T-helper 1 cell treated with Interleukin-12 subunit alpha and Interleukin-12 subunit beta and Interleukin-4 antibody, amounts not matched to agents 30 ng/mL and 1 ng/mL, for 36 hours (primary cell): ENCODE measurements around the gene MRTFB. TPM values are rescaled to one million over a fixed set of nuclear protein-coding genes. Genes with fewer than 3 reads are reported as not detected.

Experiments used
- intact Hi-C: fragments of 100-400 bp; cut with micrococcal nuclease; formaldehyde crosslinking; loops from one replicate; pipeline ENCODE4 v1.15.1; 2024
- total RNA-seq: library from RNA; stranded (reverse); gene quantifications from 2 replicates; pipeline ENCODE4 v1.2.3, GENCODE V29; 2022

MRTFB gene
- total RNA-seq, 1 donor from 2014 or later: 21.6 TPM

DNA sequence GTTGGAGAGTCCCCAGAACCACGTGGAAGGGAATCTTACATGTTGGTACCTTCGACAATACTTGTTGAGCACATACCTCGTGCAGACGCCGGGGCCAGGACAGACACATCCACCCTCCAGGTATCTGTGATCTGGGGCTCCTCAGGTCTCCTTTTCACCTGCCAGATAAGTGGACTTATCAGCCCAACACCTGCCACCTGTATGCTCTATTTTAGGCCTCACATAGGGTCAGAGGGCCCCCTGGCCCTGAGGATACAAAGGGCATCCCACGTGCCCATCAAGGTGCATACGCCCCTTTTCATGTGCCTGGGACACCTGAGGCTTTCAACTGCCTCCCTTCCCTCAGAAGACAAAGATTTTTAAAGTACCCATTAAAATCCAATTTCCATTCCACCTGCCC lies 212.7 kb downstream of the MRTFB start:
- intact Hi-C loops: no loop called here

DNA sequence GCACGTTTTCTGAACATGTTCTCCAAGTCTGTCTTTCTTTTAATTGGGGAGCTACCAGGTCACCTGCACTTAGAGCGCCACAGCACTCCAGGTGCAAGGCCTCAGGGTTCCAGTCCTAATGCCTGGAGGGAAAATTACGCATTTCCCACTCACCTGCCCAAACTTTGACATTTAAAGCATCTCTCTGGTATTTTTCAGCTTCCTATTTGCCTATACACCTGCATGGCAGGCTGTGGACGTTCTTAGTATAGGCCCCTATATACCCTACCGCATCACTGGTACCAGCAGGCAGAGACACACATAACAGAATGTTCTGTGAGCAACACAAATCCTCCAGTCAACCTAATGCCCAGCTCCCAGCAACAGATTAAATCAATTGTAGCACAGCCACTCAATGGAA lies 213.3 kb downstream of the MRTFB start:
- intact Hi-C loops: no loop called here

DNA sequence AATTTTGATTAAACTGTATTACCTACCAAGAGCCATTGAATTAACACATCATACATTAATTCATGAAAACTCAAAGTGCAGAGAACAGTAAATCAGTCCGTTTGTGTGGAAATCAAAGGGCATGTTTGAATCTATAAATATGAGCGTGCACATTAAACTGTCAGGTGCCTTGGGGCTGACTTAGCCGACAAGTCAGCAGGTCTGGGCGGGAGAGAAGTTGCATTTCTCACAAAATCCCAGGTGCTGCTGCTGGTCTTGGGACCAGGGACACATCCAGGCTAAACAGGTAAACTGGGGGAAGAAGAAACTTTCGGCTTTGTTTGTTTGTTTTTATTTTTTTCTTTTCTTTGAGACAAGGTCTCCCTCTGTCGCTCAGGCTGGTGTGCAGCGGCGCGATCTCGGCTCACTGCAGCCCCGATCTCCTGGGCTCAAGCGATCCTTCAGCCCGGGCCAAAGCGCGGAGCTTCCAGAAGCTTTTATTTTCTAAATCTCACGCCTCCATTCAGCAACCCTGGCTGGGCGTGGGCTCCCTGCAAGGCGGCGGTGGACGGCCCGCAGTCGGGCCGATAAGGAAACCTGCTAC lies 213.9 kb downstream of the MRTFB start:
- intact Hi-C loops: loop anchor here (1.0 to 5.0 kb wide), 11 partner anchors 16 to 1483 kb away; partner anchors contain the start of genes CPPED1, MRTFB and PARN

DNA sequence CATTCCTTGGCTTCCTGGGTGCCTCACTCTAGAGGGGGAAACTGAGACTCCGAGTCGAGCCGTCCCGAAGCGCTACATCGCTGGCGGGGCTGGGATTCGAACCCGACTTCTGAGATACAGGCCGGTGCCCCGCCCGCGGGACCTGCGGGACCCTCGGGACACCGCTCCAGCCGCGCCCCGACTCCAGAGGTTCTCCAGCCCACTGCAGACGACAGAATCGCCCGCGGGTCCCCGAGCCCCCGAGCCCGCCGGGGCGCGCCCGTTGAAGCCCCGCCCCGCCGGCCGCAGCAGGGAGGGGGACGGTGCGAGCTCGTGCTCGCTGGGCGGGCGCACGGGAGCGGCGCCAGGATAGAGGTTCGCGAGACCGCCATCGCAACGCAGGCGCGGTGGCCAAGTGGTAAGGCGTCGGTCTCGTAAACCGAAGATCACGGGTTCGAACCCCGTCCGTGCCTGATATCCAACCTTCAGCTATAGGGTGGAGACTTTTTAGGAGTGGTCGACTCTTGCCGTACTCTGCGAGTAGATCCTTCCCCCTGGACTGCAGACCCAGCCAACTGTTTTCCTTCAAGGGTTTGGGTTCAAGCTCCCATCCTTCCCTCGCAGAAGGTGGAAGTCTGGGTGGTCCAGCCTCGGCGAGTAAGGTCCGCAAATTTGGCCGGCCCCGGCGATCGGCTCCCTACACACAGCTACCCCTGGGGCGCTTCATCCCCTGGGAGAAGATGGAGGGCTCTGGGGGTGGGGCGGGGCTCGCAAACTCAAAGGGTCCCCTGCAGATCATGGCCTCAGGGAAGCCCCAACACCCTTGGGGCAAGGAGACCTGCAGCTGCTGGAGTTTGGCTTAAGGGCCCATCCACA lies 214.6 kb downstream of the MRTFB start:
- intact Hi-C loops: loop anchor here (1.0 to 5.0 kb wide), 11 partner anchors 16 to 1483 kb away; partner anchors contain the start of genes CPPED1, MRTFB and PARN

DNA sequence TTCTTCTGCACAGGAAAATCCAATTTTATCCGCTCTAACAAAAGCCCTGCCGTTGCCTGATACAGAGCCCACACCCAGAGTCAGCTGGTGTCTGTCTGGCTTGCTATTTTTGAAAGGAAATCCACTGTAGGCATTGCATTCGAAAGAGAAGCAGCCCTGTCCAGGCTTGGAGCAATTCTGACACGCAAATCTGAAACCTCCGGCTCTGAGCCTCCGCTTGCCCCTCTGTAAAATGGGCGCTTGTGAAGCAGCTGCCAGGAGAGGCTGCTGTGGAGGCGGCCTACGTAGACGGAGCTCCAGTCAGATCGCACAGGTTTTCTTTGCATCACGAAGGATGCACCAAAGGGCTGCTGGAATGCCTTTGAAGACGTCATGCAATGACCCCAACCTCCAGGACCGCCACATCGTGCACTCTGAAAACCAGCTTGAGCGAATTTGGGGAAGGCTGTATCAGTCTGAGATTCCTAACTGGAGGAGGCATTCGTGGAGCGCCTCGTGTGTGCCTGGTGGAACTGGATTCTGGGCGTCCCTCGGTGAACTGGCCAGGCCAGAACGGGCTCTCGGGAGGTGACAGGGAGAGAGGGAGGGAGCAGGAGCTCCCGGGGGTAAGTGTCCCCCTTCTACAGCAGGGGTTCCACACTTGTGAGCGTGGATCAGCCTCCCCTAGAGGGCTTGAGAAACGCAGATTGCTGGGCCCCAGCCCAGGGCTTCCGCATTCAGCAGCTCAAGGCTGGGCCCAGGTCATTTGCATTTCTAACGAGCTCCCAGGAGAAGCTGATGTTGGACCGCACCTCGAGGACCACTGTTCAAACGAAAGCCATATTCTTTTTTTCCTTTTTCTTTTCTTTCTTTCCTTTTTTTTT lies 215.5 kb downstream of the MRTFB start:
- intact Hi-C loops: loop anchor here (5.0 kb wide), 2 partner anchors 94 to 1484 kb away; partner anchors contain the start of gene CPPED1

DNA sequence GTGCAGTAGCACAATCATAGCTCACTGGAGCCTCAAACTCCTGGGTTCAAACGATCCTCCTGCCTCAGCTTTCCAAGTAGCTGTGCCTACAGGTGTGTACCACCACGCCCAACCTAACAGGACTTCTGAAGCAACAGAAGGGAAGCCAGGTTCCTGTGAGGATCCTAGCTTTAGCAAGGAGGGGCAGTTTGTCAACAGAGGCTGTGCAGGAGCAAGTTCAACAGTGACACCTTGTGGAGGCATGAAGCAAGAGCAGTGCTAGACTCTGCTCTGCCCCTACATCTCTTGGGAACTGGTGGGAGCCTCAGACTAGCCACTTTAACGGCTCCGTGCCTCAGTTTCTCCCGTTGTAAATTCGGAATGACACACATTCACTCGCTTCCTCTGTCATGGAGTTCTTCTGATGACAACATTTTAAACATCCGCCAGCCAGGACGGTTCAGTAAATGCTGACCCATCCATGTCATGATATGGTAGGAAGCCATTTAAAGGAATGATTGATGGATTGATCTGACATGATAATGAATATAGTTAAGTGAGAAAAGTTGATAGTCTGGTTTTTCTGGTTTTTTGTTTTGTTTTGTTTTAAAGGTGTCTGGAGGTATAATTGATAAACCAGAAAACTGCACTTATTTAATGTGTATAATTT lies 218.7 kb downstream of the MRTFB start:
- intact Hi-C loops: loop anchor here (1.0 to 5.0 kb wide), 3 partner anchors 98 to 1488 kb away; partner anchors contain the start of gene CPPED1

DNA sequence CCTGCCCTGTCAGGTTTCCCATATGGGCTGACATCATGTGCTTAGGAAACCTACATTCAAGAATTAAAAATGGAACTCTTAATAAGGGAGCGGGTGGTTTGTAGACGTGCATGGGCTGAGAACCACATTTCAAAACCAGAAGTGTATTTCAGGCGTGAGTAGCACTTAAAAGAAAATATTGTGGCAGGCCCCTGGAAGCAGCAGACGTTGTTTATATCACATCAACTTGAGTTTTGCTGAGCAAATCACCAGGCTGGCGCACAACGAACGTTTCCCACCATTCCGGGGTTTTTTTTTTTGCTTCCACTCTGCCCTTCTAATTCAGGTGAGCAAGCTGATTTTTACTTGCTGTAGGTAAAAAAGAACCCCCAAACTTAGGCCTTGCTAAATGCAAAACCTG lies 220.2 kb downstream of the MRTFB start:
- intact Hi-C loops: no loop called here

DNA sequence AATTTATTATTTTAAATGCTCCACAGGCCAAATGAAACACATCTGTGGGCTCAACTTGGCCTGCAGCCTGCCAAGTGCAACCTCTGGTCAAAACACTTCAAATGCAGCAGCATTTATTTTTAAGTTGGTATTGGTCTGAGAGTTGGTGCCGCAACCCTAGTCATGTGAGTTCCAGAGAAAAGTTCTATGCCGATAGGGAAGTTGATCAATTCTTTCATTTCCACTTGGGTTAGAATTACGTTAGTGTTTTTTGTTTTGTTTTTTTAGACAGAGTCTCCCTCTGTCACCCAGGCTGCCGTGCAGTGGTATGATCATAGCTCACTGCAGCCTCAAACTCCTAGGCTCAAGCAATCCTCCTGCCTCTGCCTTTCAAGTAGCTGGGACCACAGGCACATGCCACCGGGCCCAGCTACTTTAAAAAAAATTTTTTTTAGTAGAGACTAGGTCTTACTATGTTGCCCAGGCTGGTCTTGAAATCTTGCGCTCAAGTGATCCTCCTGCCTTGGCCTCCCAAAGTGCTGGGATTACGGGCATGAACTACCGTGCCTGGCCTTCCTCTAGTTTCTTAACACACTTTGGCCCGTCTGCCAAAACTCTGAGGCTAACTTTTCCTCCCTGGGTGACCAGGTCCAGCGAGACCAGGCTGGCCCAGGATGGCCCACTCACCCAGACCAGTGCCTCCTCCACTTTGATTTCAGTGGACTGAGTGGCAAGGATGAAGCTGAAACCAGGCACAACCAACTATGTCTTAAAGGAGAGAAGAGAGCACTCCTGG lies 221.1 kb downstream of the MRTFB start:
- intact Hi-C loops: no loop called here

DNA sequence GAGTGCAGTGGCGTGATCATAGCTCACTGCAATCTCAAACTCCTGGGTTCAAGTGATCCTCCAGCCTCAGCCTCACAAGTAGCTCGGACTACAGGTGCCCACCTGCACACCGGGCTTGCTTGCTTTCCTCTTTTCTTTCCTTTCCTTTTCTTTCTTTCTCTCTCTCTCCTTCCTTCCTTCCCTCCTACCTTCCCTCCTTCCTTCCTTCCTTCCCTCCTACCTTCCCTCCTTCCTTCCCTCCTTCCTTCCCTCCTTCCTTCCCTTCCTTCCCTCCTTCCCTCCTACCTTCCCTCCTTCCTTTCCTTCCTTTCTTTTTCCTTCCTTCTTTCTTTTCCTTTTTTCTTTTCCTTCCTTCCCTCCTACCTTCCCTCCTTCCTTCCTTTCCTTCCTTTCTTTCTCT lies 225.5 kb downstream of the MRTFB start:
- intact Hi-C loops: no loop called here

DNA sequence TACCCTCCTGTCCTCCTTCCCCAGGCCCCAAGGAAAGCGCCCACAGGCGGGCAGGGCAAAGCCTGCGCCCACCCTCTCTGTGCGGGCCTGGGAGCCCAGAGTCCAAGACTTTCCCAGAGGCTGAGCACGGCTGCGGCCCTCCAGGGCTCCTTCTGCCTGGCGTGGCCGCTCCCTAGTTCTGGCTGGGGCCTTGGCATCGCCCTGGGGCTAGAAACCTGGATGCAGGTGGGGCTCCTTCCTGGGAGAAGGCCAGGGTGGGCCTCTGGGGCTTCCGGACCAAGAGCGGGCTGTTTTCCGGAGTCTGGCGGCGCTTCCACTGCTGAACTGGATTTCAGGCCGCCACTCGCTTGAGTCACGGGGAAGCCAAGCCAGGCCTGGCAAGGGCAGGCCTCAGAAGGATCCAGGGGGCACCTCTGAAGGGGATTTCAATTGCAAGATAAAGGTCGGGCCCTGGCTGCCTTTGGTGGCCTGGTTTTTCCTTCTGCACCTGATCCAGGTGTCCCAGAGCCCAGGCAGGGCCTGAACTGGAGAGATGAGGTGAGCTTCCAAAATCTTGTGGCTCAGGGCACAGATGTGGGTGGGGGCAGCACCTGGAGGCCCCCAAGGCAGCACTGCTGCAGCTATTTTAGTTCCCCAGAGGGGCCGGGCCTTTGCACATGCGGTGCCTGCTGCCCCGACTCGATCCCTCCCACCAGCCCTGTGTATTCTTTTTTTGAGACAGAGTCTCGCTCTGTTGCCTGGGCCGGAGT lies 227.4 kb downstream of the MRTFB start:
- intact Hi-C loops: no loop called here

DNA sequence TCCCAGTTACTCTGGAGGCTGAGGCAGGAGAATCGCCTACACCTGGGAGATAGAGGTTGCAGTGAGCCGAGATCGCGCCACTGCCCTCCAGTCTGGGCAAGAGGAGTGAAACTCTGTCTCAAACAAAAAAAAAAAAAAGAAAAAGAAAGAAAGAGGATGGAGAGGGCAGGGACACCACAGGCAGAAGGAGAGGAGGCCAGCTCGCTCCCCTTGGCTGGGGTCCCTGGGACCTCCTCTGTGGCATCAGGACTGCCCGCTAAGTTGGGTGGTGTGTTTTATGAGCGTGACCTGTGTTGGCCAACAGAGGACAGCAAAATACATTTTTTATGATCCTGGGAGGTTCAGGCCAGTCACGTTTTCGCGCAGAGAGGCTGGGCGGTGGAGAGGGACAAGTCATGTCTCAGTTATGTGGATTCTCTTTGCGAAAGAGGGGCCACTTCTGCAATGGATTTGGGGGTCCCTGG lies 229.6 kb downstream of the MRTFB start:
- intact Hi-C loops: loop anchor here (1.0 to 5.0 kb wide), 4 partner anchors 15 to 378 kb away; partner anchors contain the start of gene ERCC4

DNA sequence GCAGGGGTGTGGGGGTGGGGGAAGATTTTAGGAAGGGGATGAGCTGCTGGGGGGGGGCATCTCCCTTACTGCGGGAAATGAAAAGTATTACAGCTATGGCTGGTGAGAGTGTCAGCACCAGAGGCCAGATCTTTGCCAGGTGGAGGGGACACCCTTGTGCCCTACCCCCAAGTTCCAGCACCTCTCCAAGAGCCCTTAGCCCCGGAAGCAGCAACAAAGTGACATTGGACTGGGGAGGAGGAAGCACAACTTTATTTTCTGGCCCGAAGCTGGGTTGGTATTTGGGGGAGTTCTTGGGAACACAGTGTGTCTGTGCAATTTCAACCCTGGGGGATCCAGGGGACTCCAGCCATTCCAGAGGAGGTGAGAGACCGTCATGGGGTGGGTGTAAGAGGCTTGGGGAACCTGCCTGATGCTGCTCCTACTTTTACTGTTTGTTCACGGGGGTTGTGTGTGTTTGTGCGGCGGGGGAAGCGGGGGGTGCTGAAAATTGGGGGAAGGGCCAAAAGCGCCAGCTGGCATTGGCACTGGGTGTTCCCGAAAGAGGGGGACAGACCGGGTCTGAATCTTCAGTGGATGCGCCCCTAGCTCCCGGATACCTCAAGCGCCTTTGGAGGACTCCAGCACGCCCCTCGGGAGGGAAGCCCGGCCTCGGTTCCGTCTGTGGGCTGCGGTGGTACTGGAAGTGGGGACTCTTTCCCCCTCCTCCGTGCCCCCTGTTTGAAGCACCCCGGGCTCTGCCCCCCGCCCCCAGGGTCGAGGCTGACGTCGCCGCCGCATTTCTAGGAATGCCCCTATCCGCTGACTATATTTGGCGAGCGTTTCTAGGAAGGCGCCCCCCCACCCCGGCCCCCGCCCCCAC lies 230.3 kb downstream of the MRTFB start:
- intact Hi-C loops: loop anchor here (1.0 to 5.0 kb wide), 4 partner anchors 16 to 379 kb away; partner anchors contain the start of gene ERCC4

DNA sequence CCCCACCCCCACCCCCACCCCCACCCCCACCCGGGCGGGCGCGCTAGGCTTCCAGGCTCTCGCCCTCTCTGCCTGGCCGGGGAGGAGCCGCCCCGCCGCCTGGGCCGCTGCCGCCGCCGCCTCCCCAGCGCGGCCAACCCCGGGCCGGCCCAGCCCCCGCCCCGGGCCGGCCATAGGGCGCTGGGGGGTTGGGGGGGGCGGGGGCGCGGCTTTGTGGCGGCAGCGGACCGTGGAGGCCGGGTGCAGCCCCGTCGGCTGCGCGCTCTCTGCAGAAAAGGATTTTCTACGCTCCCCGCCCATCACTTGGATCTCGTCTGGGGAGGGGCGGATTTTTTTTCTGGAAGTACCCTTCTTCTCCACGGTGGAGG lies 230.9 kb downstream of the MRTFB start:
- intact Hi-C loops: loop anchor here (5.0 kb wide), 1 partner anchor 380 kb away; the partner anchor contains the start of gene ERCC4

DNA sequence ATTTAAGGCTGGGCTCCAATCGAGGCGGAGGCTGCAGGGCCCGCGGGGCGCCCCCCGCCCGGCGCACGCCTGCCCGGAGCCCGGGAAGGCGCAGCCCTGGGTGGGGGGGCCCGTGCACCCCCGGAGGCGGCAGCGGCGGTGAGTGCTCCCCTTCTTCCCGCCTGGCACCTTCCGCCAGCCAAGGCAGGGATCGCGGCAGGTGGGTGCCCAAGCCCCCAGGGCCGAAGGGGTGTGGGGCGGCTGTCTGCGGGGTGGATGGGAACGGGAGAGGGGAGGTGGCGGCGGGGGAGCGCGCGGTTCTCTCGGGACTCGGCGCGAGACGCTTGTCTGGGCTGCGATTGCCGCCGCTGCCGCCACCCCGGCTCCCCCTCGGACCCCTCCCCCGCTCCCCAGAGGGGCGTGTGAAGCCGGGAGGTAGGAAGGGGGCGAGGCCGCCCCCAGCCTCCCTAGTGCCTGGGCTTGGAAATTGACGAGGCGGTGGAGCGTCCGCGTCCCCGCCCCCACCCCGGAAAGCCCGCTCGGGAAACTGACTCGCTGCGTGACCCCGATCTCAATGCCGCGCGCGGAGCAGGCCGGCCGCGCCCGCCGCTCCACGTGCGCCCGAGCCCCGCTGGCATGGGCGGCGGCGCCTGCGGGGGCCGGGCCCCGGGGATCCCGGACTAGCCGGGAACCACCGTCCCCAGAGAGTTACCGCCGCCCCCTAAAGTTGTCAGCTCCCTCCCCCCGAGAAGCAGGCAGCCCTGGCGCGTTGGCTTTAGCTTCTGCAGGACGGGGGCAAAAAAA lies 231.5 kb downstream of the MRTFB start:
- intact Hi-C loops: loop anchor here (5.0 kb wide), 1 partner anchor 380 kb away; the partner anchor contains the start of gene ERCC4

DNA sequence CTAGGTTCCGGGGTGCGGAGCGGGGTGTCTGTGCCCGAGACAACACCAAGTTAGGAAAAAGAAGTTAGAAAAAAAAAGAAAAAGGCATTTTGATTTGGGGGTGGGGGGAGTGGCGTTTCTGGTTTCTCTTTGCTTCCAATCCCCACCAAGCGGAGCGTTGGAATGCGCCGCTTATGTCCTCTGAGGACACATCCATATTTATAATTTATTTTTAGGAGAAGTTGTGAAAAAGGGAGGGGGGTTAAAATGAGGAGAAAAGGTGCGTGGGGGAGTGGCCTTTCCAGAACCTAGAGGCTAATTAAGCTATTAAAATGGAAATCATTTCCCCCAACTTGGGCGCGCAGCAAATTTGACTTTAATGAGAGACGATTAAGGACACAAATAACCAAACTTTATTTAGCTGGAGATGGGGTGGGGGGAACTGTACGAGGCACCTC lies 232.1 kb downstream of the MRTFB start:
- intact Hi-C loops: loop anchor here (5.0 kb wide), 1 partner anchor 381 kb away; the partner anchor contains the start of gene ERCC4

DNA sequence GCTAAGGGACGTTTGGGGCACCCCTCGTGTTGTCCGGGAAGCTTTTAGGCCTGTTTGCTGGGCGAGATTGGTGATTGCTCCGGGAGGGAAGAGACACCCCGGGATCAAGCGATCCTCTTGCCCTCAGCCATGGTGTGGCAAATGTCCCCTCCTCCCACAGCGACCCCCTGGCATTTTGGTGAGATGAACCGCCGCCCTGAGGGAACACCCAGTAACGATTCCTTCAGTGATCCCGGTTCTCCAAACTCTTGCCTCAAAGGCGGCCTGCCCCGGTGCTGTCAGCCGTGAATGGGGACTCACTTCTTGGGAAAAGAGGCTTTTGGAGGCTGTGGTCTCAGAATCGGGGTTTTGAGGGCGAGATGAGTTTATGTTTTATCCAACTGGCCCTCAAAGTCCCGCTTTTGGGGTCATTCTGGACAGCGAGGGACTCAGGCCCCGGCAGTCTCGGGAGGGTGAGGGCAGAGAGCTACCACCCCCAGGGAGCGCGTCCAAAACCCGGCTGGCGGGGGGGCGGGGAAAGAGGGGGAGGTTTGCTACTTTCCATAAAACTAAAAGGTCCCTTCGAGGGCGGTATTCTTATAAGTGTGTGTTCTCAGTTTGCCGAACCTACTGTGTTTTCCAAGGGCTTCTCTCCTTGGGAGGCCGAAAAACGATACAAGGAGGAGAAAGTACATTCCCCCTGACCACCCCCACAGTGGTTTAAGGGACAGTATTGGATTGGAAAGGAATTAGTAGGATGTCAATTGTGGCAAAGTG lies 232.7 kb downstream of the MRTFB start:
- intact Hi-C loops: loop anchor here (5.0 kb wide), 1 partner anchor 382 kb away; the partner anchor contains the start of gene ERCC4
